ENCODE results near the gene GON4L.
"Not testable (repeated sequence)": the region's sequence is repeated elsewhere in the genome, so short reads cannot be mapped to it uniquely, and the experiment has no call there.

The GON4L gene

GRCh38 chr1:155740995-155741394 lies 116.0 kb downstream of the GON4L start:
- no peak for DNase-seq

- peak; percentile 29 for DNase-seq
Observed at GRCh38 chr1:155729031-155729898, 127.7 kb downstream of the GON4L start.

- DNase-seq: no peak
Observed at GRCh38 chr1:155725142-155725541, 131.9 kb downstream of the GON4L start.

GRCh38 chr1:155719703-155720102 lies 137.3 kb downstream of the GON4L start:
- no peak for DNase-seq

- DNase-seq: not testable (repeated sequence)
Observed at GRCh38 chr1:155718524-155719115, 138.4 kb downstream of the GON4L start.

GRCh38 chr1:155717041-155717440 lies 140.0 kb downstream of the GON4L start:
- no peak for DNase-seq

- no peak for DNase-seq
Observed at GRCh38 chr1:155715777-155716176, 141.2 kb downstream of the GON4L start.

- not testable (repeated sequence) for DNase-seq
Observed at GRCh38 chr1:155715056-155715455, 142.0 kb downstream of the GON4L start.

- DNase-seq: no peak
Observed at GRCh38 chr1:155713075-155713474, 143.9 kb downstream of the GON4L start.

GRCh38 chr1:155712636-155713035 lies 144.4 kb downstream of the GON4L start:
- not testable (repeated sequence) for DNase-seq

- DNase-seq: not testable (repeated sequence)
Observed at GRCh38 chr1:155711457-155711856, 145.6 kb downstream of the GON4L start.

- DNase-seq: no peak
Observed at GRCh38 chr1:155709391-155709790, 147.6 kb downstream of the GON4L start.

- DNase-seq: no peak
Observed at GRCh38 chr1:155706139-155706538, 150.9 kb downstream of the GON4L start.

GRCh38 chr1:155704414-155704813 lies 152.6 kb downstream of the GON4L start:
- DNase-seq: not testable (repeated sequence)

- DNase-seq: no peak
Observed at GRCh38 chr1:155703216-155703615, 153.8 kb downstream of the GON4L start.

GRCh38 chr1:155701675-155702074 lies 155.3 kb downstream of the GON4L start:
- not testable (repeated sequence) for DNase-seq

Data from NCI-H2107 (cell line).